ENCODE results near the gene ALKBH3. TPM values are rescaled to one million over a fixed set of nuclear protein-coding genes. Genes with fewer than 3 reads are reported as not detected.

ALKBH3 gene
- total RNA-seq, 1 donor, result 47.8 TPM

- no peaks in the 10 kb centered on the region for H3K79me2 ChIP-seq (ENCODE audit: insufficient read depth, low read length)
- no peak overlapping the region for H3K27ac ChIP-seq (ENCODE audit: low read depth, low read length)
- H3K4me1 ChIP-seq (ENCODE audit: insufficient read depth, low read length), result peaks cover 12% of the 10 kb centered on the region
- peak overlapping the region; percentile 15 for H2AFZ ChIP-seq (ENCODE audit: low read length)
- no peaks in the 10 kb centered on the region for H4K20me1 ChIP-seq (ENCODE audit: insufficient read depth, low read length)
- H3K27me3 ChIP-seq (ENCODE audit: insufficient read depth, low read length), result peaks cover 3% of the 10 kb centered on the region
- no peaks in the 10 kb centered on the region for H3K36me3 ChIP-seq (ENCODE audit: insufficient read depth, low read length)
- peak overlapping the region; percentile 6 for H3K4me2 ChIP-seq (ENCODE audit: insufficient read depth, low read length)
- DNase-seq (ENCODE audit: insufficient read length, low spot score, missing footprints), result peak; percentile 85
- H3K9me3 ChIP-seq (ENCODE audit: low read depth, low read length), result peaks cover 2% of the 10 kb centered on the region
- no peak for TF ChIP-seq CTCF (IDR thresholded peaks at IDR 0.05; ENCODE audit: extremely low read depth, low read depth, low read length)
- H3K4me3 ChIP-seq (ENCODE audit: insufficient read depth, low read length), result no peak overlapping the region
Measured at GRCh38 chr11:43969543-43969942, 88.9 kb downstream of the ALKBH3 start.

Other genes with a start within 250 kb of the ALKBH3 start
- 114 and 122 TPM in 2 replicates for gene HSD17B12, start 200.1 kb upstream of the ALKBH3 start, total RNA-seq
- gene C11orf96, start 61.8 kb downstream of the ALKBH3 start, total RNA-seq, result 9.7 and 20.6 TPM in 2 replicates
- gene ACCSL, start 167.2 kb downstream of the ALKBH3 start, total RNA-seq, result under 0.01 TPM in 1 of 2 replicates, not detected in the other
- gene ACCS, start 185.4 kb downstream of the ALKBH3 start, total RNA-seq, result 21.0 and 27.1 TPM in 2 replicates
- 174 and 194 TPM in 2 replicates for gene EXT2, start 214.8 kb downstream of the ALKBH3 start, total RNA-seq

Measured in osteoblast (primary cell).